HG03378 (cell line): ENCODE data around the gene ARHGAP35.
"Not testable (repeated sequence)": the region's sequence is repeated elsewhere in the genome, so short reads cannot be mapped to it uniquely, and the experiment has no call there.

ENCODE experiments used
- ATAC-seq: cut with Tn5 transposase; IDR thresholded peaks from one replicate; pipeline ENCODE4 v1.9.1; 2021; ENCODE audit warnings: mild to moderate bottlenecking, moderate library complexity; ENCODE audit not compliant: unreplicated experiment

ARHGAP35 gene

GRCh38 chr19:46868025-46868802 is 7.4 kb downstream of the ARHGAP35 start:
- no peak for ATAC-seq

GRCh38 chr19:46871173-46871572 is 10.4 kb downstream of the ARHGAP35 start:
- not testable (repeated sequence) for ATAC-seq

- ATAC-seq, result no peak
Observed at GRCh38 chr19:46872967-46873366, 12.2 kb downstream of the ARHGAP35 start.

- no peak for ATAC-seq
Observed at GRCh38 chr19:46875234-46875633, 14.4 kb downstream of the ARHGAP35 start.

- ATAC-seq, result no peak
Observed at GRCh38 chr19:46875657-46876056, 14.9 kb downstream of the ARHGAP35 start.

- no peak for ATAC-seq
Observed at GRCh38 chr19:46878613-46879375, 18.0 kb downstream of the ARHGAP35 start.

- no peak for ATAC-seq
Observed at GRCh38 chr19:46880431-46880830, 19.6 kb downstream of the ARHGAP35 start.

- ATAC-seq, result no peak
Observed at GRCh38 chr19:46881092-46881491, 20.3 kb downstream of the ARHGAP35 start.

- ATAC-seq, result no peak
Observed at GRCh38 chr19:46882034-46882433, 21.2 kb downstream of the ARHGAP35 start.

- not testable (repeated sequence) for ATAC-seq
Observed at GRCh38 chr19:46882751-46883150, 22.0 kb downstream of the ARHGAP35 start.

GRCh38 chr19:46885411-46885810 is 24.6 kb downstream of the ARHGAP35 start:
- no peak for ATAC-seq

GRCh38 chr19:46886546-46887239 is 25.9 kb downstream of the ARHGAP35 start:
- no peak for ATAC-seq

- no peak for ATAC-seq
Observed at GRCh38 chr19:46887240-46887782, 26.5 kb downstream of the ARHGAP35 start.

GRCh38 chr19:46890423-46891170 is 29.8 kb downstream of the ARHGAP35 start:
- no peak for ATAC-seq

GRCh38 chr19:46892252-46893179 is 31.7 kb downstream of the ARHGAP35 start:
- no peak for ATAC-seq

GRCh38 chr19:46896076-46896794 is 35.4 kb downstream of the ARHGAP35 start:
- ATAC-seq, result no peak

GRCh38 chr19:46898731-46899130 is 37.9 kb downstream of the ARHGAP35 start:
- no peak for ATAC-seq

GRCh38 chr19:46900341-46900740 is 39.5 kb downstream of the ARHGAP35 start:
- no peak for ATAC-seq
